ENCODE measurements around the gene AGTPBP1.

AGTPBP1 gene

DNA sequence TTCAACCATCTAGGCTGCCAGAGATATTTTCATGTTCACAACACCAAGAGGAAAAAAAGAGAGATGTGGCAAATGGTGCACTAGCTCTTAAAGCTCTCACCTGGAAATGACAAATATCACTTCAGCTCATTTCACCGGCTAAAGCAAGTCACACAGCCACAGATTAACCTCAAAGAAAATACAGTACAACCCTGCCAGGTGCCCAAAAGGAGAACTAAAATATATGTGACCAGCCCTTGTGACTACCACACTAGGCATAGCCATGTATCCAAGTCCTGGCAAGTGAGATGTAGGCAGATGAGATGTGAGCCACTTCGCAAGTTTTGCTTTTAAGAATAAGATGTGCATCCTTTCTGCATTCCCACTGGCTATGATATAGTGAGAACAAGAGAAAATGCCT lies 41.4 kb downstream of the AGTPBP1 start:
- H3K27ac ChIP-seq, result no peak overlapping the region
- TF ChIP-seq, protein P1, sequence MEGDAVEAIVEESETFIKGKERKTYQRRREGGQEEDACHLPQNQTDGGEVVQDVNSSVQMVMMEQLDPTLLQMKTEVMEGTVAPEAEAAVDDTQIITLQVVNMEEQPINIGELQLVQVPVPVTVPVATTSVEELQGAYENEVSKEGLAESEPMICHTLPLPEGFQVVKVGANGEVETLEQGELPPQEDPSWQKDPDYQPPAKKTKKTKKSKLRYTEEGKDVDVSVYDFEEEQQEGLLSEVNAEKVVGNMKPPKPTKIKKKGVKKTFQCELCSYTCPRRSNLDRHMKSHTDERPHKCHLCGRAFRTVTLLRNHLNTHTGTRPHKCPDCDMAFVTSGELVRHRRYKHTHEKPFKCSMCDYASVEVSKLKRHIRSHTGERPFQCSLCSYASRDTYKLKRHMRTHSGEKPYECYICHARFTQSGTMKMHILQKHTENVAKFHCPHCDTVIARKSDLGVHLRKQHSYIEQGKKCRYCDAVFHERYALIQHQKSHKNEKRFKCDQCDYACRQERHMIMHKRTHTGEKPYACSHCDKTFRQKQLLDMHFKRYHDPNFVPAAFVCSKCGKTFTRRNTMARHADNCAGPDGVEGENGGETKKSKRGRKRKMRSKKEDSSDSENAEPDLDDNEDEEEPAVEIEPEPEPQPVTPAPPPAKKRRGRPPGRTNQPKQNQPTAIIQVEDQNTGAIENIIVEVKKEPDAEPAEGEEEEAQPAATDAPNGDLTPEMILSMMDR (conservative IDR thresholded peaks at IDR 0.05), result no peak
- no peak for TF ChIP-seq ZFX (IDR thresholded peaks at IDR 0.05)

- no peak overlapping the region for H3K27ac ChIP-seq
- TF ChIP-seq, protein P1 (conservative IDR thresholded peaks at IDR 0.05), result no peak
- no peak for TF ChIP-seq ZFX (IDR thresholded peaks at IDR 0.05)
Observed at GRCh38 chr9:85688361-85688760, 53.4 kb downstream of the AGTPBP1 start.

GRCh38 chr9:85685081-85685480 lies 56.7 kb downstream of the AGTPBP1 start:
- TF ChIP-seq, protein P1 (conservative IDR thresholded peaks at IDR 0.05), result no peak
- TF ChIP-seq ZFX (IDR thresholded peaks at IDR 0.05), result no peak
- no peak overlapping the region for H3K27ac ChIP-seq

DNA sequence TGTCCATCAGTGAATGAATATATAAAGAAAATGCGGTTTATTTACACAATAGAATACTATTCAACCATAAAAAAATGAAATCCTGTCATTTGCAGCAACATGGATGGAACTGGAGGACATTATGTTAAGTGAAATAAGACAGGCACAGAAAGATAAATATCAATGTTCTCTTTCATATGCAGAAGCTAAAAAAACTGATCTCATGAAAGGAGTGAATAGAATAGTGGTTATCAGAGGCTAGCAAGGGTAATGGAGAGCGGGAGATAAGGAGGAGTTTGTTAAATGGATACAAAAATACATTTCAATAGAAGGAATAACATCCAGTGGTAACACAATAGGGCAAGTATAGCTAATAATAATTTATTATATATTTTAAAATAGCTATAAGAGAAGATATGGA lies 65.0 kb downstream of the AGTPBP1 start:
- no peak for TF ChIP-seq ZFX (IDR thresholded peaks at IDR 0.05)
- TF ChIP-seq, protein P1 (conservative IDR thresholded peaks at IDR 0.05), result no peak
- H3K27ac ChIP-seq, result no peak overlapping the region

- TF ChIP-seq, protein P1 (conservative IDR thresholded peaks at IDR 0.05), result no peak
- TF ChIP-seq ZFX (IDR thresholded peaks at IDR 0.05), result no peak
- H3K27ac ChIP-seq, result no peak overlapping the region
Observed at GRCh38 chr9:85667374-85667773, 74.4 kb downstream of the AGTPBP1 start.

DNA sequence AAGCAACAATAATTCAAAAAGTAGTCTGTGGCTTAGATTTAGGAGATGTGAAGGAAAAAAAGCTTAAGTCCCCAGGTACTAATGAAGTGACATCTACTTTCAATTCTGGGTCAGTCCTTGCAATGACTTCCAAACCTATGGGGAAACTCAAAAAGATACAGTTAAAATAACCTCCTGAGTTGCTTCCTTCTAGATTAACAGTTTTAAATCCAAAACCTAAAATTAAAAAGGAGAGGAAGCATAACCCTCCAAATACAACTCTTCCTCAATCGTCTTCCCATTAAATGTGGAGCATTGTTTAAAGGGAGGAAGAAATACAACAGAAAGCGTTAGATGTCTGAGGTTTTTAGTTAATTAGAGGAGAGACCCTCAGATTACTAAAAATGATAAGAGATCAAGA lies 75.7 kb downstream of the AGTPBP1 start:
- H3K27ac ChIP-seq, result no peak overlapping the region
- TF ChIP-seq, protein P1 (conservative IDR thresholded peaks at IDR 0.05), result no peak
- no peak for TF ChIP-seq ZFX (IDR thresholded peaks at IDR 0.05)

DNA sequence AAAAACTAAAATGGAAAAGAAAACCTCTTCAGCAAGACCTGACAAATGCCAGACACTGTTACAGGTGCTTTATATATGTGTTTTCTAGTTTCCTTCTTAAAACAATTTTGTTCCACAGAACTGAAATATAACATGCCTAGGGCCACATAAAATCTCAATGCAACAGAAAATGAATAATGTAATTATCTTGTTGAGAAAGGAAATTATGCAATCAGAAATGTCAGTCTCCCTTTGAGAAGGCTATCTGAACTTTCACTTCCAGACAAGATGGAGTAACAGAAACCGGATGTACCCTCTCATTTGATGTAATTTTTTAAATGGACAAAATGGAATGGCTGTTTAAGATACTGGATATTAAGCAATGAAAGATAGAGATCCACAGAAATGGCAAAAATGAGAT lies 79.2 kb downstream of the AGTPBP1 start:
- no peak overlapping the region for H3K27ac ChIP-seq

More for the DNA sequence above, 79.2 kb downstream of the AGTPBP1 start:
- TF ChIP-seq, protein P1 (conservative IDR thresholded peaks at IDR 0.05), result no peak
- no peak for TF ChIP-seq ZFX (IDR thresholded peaks at IDR 0.05)

Measured in C4-2B (cell line).